Measurements from ENCODE around the gene BRK1.
"Not testable (repeated sequence)": the region's sequence is repeated elsewhere in the genome, so short reads cannot be mapped to it uniquely, and the experiment has no call there.

GRCh38 chr3:10175334-10175733 is 59.9 kb downstream of the BRK1 start:
- not testable (repeated sequence) for TF ChIP-seq MEF2A (IDR thresholded peaks at IDR 0.05; ENCODE audit: insufficient read depth, low read depth, low read length); EZH2 (IDR thresholded peaks at IDR 0.05; ENCODE audit: borderline replicate concordance, control insufficient read depth, low read depth, low read length); NR2C2 (IDR thresholded peaks at IDR 0.05; ENCODE audit: borderline replicate concordance, control insufficient read depth, insufficient read length, low read depth); POLR2A (IDR thresholded peaks at IDR 0.05; ENCODE audit: low read depth, low read length); MAX (IDR thresholded peaks at IDR 0.05; ENCODE audit: low read depth, low read length); SPI1 (IDR thresholded peaks at IDR 0.05; ENCODE audit: borderline replicate concordance, insufficient read depth, low read depth, low read length); ZNF384 (IDR thresholded peaks at IDR 0.05; ENCODE audit: borderline replicate concordance, low read depth, low read length); CBFB (IDR thresholded peaks at IDR 0.05; ENCODE audit: low read depth); CBX3 (IDR thresholded peaks at IDR 0.05; ENCODE audit: borderline replicate concordance, low read depth); TCF3 (IDR thresholded peaks at IDR 0.05; ENCODE audit: borderline replicate concordance, insufficient read depth, low read depth, low read length); LARP7 (IDR thresholded peaks at IDR 0.05)
- TF ChIP-seq, protein P1, sequence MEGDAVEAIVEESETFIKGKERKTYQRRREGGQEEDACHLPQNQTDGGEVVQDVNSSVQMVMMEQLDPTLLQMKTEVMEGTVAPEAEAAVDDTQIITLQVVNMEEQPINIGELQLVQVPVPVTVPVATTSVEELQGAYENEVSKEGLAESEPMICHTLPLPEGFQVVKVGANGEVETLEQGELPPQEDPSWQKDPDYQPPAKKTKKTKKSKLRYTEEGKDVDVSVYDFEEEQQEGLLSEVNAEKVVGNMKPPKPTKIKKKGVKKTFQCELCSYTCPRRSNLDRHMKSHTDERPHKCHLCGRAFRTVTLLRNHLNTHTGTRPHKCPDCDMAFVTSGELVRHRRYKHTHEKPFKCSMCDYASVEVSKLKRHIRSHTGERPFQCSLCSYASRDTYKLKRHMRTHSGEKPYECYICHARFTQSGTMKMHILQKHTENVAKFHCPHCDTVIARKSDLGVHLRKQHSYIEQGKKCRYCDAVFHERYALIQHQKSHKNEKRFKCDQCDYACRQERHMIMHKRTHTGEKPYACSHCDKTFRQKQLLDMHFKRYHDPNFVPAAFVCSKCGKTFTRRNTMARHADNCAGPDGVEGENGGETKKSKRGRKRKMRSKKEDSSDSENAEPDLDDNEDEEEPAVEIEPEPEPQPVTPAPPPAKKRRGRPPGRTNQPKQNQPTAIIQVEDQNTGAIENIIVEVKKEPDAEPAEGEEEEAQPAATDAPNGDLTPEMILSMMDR (IDR thresholded peaks at IDR 0.05 in 2 of 3, conservative IDR thresholded peaks at IDR 0.05 in 1 of 3; ENCODE audit: control insufficient read depth in 2 of 3, extremely low read depth in 1 of 3, insufficient read depth in 1 of 3, low read depth in 3 of 3, low read length in 3 of 3): not testable (repeated sequence)

Data from GM12878 (cell line).